SK-N-SH treated with all-trans-retinoic acid at 6 μM for 48 hours (cell line): ENCODE results near the gene ITPA.

ENCODE experiments used
- ATAC-seq: fragments of 200-7000 bp; cut with Tn5 transposase; 3 replicates; pipeline ENCODE4 v1.9.1; 2020; ENCODE audit warnings: mild to moderate bottlenecking, moderate library complexity
- ARNTL ChIP-seq: fragments of 450-650 bp; formaldehyde crosslinking; IDR thresholded peaks from 2 replicates; pipeline ENCODE4 v1.5.0; 2020; ENCODE audit warnings: low read depth, mild to moderate bottlenecking, moderate library complexity, borderline replicate concordance
- BACH2 ChIP-seq: fragments of 250-450 bp; sonication (Bioruptor Pico); IDR thresholded peaks from 2 replicates; pipeline ENCODE4 v1.9.0; 2021; ENCODE audit warnings: mild to moderate bottlenecking, borderline replicate concordance
- CREB5 ChIP-seq: fragments of 250-450 bp; sonication (Bioruptor Pico); IDR thresholded peaks from 2 replicates; pipeline ENCODE4 v1.5.1; 2020; ENCODE audit warnings: low read depth, mild to moderate bottlenecking, moderate library complexity
- CSDC2 ChIP-seq: fragments of 250-450 bp; sonication (Bioruptor Pico); IDR thresholded peaks from 2 replicates; pipeline ENCODE4 v1.5.0; 2020; ENCODE audit warnings: mild to moderate bottlenecking, moderate library complexity
- CSRNP3 ChIP-seq: fragments of 250-450 bp; sonication (Bioruptor Pico); IDR thresholded peaks from 2 replicates; pipeline ENCODE4 v1.5.1; 2021; ENCODE audit warnings: mild to moderate bottlenecking, moderate library complexity
- ESRRG ChIP-seq: fragments of 250-450 bp; sonication (Bioruptor Pico); IDR thresholded peaks from 2 replicates; pipeline ENCODE4 v1.6.1; 2021; ENCODE audit warnings: mild to moderate bottlenecking
- GLIS3 ChIP-seq: fragments of 250-450 bp; sonication (Bioruptor Pico); IDR thresholded peaks from 2 replicates; pipeline ENCODE4 v1.5.0; 2020; ENCODE audit warnings: mild to moderate bottlenecking, moderate library complexity
- ISL1 ChIP-seq: fragments of 250-450 bp; sonication (Bioruptor Pico); IDR thresholded peaks from 2 replicates; pipeline ENCODE4 v2.1.2; 2022; ENCODE audit warnings: mild to moderate bottlenecking, moderate library complexity
- POU6F1 ChIP-seq: fragments of 250-450 bp; sonication (Bioruptor Pico); IDR thresholded peaks from 2 replicates; pipeline ENCODE4 v1.8.0; 2021; ENCODE audit warnings: low read depth, mild to moderate bottlenecking, moderate library complexity, borderline replicate concordance
- RARB ChIP-seq: fragments of 250-450 bp; sonication (Bioruptor Pico); IDR thresholded peaks from 2 replicates; pipeline ENCODE4 v1.8.0; 2021; ENCODE audit warnings: mild to moderate bottlenecking, moderate library complexity
- SNAI2 ChIP-seq: fragments of 250-450 bp; sonication (Bioruptor Pico); IDR thresholded peaks from 2 replicates; pipeline ENCODE4 v1.5.0; 2020; ENCODE audit warnings: mild to moderate bottlenecking, moderate library complexity
- TCF4 ChIP-seq: fragments of 250-450 bp; sonication (Bioruptor Pico); IDR thresholded peaks from 2 replicates; pipeline ENCODE4 v1.8.0; 2021; ENCODE audit warnings: mild to moderate bottlenecking, moderate library complexity, borderline replicate concordance
- TOX ChIP-seq: fragments of 250-450 bp; sonication (Bioruptor Pico); IDR thresholded peaks from 2 replicates; pipeline ENCODE4 v1.8.0; 2021; ENCODE audit warnings: mild to moderate bottlenecking, moderate library complexity, borderline replicate concordance
- ZFP30 ChIP-seq: fragments of 450-650 bp; formaldehyde crosslinking; IDR thresholded peaks from 2 replicates; pipeline ENCODE4 v1.5.0; 2022; ENCODE audit warnings: mild to moderate bottlenecking, moderate library complexity
- ZNF565 ChIP-seq: fragments of 450-650 bp; formaldehyde crosslinking; conservative IDR thresholded peaks from 2 replicates; pipeline ENCODE4 v1.5.0; 2020; ENCODE audit warnings: low read depth, mild to moderate bottlenecking, moderate library complexity
- TF ChIP-seq, protein P1 (sequence below): fragments of 250-450 bp; sonication (Bioruptor Pico); IDR thresholded peaks from 2 replicates; pipeline ENCODE4 v1.5.0; 2020; ENCODE audit warnings: mild to moderate bottlenecking, moderate library complexity
- TF ChIP-seq, protein P2 (sequence below): fragments of 250-450 bp; sonication (Bioruptor Pico); IDR thresholded peaks from 2 replicates; pipeline ENCODE4 v1.8.0; 2020; ENCODE audit warnings: mild to moderate bottlenecking, moderate library complexity, borderline replicate concordance

Gene ITPA

DNA sequence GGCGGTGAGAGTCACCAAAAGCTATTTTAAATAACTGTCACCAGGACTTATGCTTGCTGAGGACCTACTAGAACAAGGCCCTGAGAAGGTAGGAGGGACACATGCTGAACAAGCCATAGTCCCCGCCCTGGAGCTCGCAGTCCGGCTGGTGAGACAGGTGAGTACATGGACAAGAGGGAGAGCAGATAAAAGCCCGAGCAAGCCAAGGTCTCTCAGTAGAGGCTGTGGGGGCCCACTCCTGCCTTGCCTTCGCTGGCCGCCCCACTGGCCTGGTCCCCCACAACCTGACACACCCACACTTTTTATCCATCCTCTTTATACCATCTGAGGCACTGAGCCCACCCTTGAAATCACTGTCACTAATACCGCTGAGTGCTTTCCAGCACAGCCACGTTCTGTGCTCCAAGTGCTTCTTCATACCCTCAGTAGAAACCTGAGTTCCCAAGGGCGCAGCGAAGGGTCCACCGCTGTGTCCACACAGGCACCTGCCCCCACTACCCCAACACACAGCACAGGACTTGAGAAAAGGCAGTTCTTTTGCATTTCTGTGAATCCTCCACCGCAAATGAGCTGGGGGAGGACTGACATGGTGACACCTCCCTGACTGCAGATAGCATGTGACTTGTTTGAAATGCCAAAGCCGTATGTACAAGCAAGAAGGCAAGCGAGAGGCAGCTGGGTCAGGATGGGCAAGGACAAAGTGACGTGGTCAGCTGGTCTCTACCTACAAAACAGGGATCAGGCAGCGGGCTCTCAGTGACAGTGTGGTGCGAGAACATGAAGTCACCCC, 16.9 kb upstream of the ITPA start (continued):
- TF ChIP-seq, protein P1, sequence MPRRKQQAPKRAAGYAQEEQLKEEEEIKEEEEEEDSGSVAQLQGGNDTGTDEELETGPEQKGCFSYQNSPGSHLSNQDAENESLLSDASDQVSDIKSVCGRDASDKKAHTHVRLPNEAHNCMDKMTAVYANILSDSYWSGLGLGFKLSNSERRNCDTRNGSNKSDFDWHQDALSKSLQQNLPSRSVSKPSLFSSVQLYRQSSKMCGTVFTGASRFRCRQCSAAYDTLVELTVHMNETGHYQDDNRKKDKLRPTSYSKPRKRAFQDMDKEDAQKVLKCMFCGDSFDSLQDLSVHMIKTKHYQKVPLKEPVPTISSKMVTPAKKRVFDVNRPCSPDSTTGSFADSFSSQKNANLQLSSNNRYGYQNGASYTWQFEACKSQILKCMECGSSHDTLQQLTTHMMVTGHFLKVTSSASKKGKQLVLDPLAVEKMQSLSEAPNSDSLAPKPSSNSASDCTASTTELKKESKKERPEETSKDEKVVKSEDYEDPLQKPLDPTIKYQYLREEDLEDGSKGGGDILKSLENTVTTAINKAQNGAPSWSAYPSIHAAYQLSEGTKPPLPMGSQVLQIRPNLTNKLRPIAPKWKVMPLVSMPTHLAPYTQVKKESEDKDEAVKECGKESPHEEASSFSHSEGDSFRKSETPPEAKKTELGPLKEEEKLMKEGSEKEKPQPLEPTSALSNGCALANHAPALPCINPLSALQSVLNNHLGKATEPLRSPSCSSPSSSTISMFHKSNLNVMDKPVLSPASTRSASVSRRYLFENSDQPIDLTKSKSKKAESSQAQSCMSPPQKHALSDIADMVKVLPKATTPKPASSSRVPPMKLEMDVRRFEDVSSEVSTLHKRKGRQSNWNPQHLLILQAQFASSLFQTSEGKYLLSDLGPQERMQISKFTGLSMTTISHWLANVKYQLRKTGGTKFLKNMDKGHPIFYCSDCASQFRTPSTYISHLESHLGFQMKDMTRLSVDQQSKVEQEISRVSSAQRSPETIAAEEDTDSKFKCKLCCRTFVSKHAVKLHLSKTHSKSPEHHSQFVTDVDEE (CRISPR knock-in tag) = no peak
- TF ChIP-seq BACH2 (CRISPR knock-in tag) (no peak), CSDC2 (CRISPR knock-in tag) (no peak)

DNA sequence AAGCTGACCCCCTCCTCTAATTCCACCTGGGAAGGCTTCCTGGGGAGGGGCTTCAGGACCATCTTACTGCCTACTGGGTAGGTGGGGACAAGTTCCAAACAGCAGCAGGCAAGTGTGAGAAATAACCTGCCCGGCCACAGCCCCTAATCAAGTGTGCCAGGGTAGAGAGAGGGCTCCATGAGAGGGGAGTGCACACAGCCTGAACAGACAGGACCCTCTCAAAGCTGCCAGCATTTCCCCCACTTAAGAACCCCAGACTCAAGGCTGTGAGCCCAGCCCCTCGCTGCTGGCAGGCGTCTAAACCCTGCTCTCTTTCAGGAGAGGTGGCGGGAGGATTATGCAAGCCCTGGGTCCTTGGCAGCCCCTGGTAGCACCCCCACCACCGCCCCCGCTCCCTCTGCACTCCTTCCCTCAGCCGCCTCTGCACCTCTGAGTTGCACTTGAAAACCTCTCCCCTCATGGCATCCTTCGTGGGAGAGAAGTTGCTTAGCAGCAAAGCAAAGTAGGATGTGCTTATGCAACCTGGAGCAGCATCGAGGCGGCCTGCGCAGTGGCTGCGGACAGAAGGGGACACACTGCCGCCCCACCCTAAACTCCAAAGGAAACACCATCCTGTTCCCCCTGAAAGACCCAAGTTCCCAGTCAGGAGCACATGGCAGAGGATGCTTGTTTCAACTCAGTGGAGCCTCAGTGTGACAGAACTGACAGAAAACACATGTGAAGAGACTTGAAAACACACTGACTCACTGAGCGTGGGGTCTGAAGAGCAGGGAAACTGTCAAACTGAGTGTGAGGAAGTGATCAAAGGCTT, 15.3 kb upstream of the ITPA start:
- TF ChIP-seq CSRNP3 (CRISPR knock-in tag) = no peak
- TF ChIP-seq RARB (CRISPR knock-in tag) = no peak
- no peak for TF ChIP-seq CSDC2 (CRISPR knock-in tag)
- TF ChIP-seq, protein P2, sequence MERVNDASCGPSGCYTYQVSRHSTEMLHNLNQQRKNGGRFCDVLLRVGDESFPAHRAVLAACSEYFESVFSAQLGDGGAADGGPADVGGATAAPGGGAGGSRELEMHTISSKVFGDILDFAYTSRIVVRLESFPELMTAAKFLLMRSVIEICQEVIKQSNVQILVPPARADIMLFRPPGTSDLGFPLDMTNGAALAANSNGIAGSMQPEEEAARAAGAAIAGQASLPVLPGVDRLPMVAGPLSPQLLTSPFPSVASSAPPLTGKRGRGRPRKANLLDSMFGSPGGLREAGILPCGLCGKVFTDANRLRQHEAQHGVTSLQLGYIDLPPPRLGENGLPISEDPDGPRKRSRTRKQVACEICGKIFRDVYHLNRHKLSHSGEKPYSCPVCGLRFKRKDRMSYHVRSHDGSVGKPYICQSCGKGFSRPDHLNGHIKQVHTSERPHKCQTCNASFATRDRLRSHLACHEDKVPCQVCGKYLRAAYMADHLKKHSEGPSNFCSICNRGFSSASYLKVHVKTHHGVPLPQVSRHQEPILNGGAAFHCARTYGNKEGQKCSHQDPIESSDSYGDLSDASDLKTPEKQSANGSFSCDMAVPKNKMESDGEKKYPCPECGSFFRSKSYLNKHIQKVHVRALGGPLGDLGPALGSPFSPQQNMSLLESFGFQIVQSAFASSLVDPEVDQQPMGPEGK (CRISPR knock-in tag) = no peak
- no peak for TF ChIP-seq ISL1 (CRISPR knock-in tag)
- TF ChIP-seq CREB5 (CRISPR knock-in tag) = no peak
- no peak for TF ChIP-seq ZNF565 (CRISPR knock-in tag)
- TF ChIP-seq ESRRG = no peak
- TF ChIP-seq TCF4 = no peak
- no peak for TF ChIP-seq SNAI2
- TF ChIP-seq ZFP30 (CRISPR knock-in tag) = no peak
- TF ChIP-seq ARNTL (CRISPR knock-in tag) = no peak
- ATAC-seq = no peak

GRCh38 chr20:3194617-3195280, 14.5 kb upstream of the ITPA start:
- ATAC-seq = no peak
- TF ChIP-seq ISL1 (CRISPR knock-in tag) (no peak), SNAI2 (no peak), CSDC2 (CRISPR knock-in tag) (no peak), TOX (CRISPR knock-in tag) (no peak), POU6F1 (CRISPR knock-in tag) (no peak), ZNF565 (CRISPR knock-in tag) (no peak), GLIS3 (CRISPR knock-in tag) (no peak), TCF4 (no peak), CREB5 (CRISPR knock-in tag) (no peak)
- TF ChIP-seq, protein P1 (CRISPR knock-in tag) = no peak
- TF ChIP-seq, all 23 proteins: peak for 0
